K562 (cell line): Measurements from ENCODE around the gene ONECUT1. TPM values are rescaled to one million over a fixed set of nuclear protein-coding genes. Genes with fewer than 3 reads are reported as not detected.

ENCODE experiments used
- ATAC-seq: fragments of 200-7000 bp; cut with Tn5 transposase; 3 replicates; pipeline ENCODE4 v1.9.1; 2020; ENCODE audit warnings: moderate library complexity
- BruUV-seq: library from RNA; stranded (reverse); fragments of 400-500 nt; replicated peaks from 2 replicates; lab custom pipeline; 2021; lab: Mats Ljungman, UMichigan
- CTCF ChIA-PET: fragments of 300-600 bp; formaldehyde crosslinking; extraction: SDS; loops from one replicate; lab custom pipeline; 2021; ENCODE audit warnings: low intra/inter-chr PET ratio; lab: Yijun Ruan, JAX
- POLR2A ChIA-PET: fragments of 300-600, 350-650 bp; sonication (Branson Sonifier 250); formaldehyde crosslinking; extraction: SDS; loops from one replicate; lab custom pipeline; 2021; ENCODE audit warnings: antibody characterized with exemption, inconsistent platforms; lab: Yijun Ruan, JAX
- DNase-seq, 4 experiments: peaks; one replicate each; pipeline versions ENCODE4 v3.0.0 to v3.0.0-alpha.2; 2011 to 2018; ENCODE audit warnings: low spot score in 3 of 4, mixed read lengths in 3 of 4; ENCODE audit errors: extremely low read depth in 1 of 4
- FAIRE-seq: peaks from 2 replicates; lab custom pipeline; 2011; peaks lifted over from hg19 to GRCh38; lab: Jason Lieb, UNC
- H2AFZ ChIP-seq: 2 replicates; pipeline ENCODE4 v1.6.0; 2011; ENCODE audit warnings: low read depth, low read length, control low read depth, inconsistent platforms
- H3K27ac ChIP-seq: fragments of 200-600 bp; 3 replicates; pipeline ENCODE4 v1.8.0; 2011; ENCODE audit warnings: low read depth, mild to moderate bottlenecking, control low read depth, inconsistent platforms, low read length, moderate library complexity, mixed read lengths; ENCODE audit errors: extremely low read depth
- H3K27me3 ChIP-seq, 2 experiments: fragments of 300-600 bp in 1 of 2; 2 replicates in 1 of 2; 3 replicates in 1 of 2; pipeline versions ENCODE4 v1.6.0 to v1.8.0; 2011; ENCODE audit warnings: inconsistent platforms in 2 of 2, low read length in 2 of 2, mild to moderate bottlenecking in 1 of 2, mixed read lengths in 1 of 2, moderate library complexity in 1 of 2; ENCODE audit not compliant: control insufficient read depth in 2 of 2, insufficient read depth in 2 of 2
- H3K36me3 ChIP-seq: fragments of 300-600 bp; 3 replicates; pipeline ENCODE4 v1.8.0; 2011; ENCODE audit warnings: mild to moderate bottlenecking, low read length, inconsistent platforms; ENCODE audit not compliant: control insufficient read depth, insufficient read depth
- H3K4me1 ChIP-seq, 2 experiments: fragments of 200-600 bp in 1 of 2; replicated peaks in 1 of 2; 2 replicates in 1 of 2; 3 replicates in 1 of 2; pipeline versions ENCODE4 v1.5.1 to v1.8.0; 2011; ENCODE audit warnings: inconsistent platforms in 2 of 2, low read length in 2 of 2, mild to moderate bottlenecking in 1 of 2, mixed read lengths in 1 of 2, moderate library complexity in 1 of 2; ENCODE audit not compliant: control insufficient read depth in 2 of 2, insufficient read depth in 2 of 2
- H3K4me2 ChIP-seq: 2 replicates; pipeline ENCODE4 v1.6.1; 2011; ENCODE audit warnings: low read length, control low read depth, inconsistent platforms, mixed read lengths; ENCODE audit not compliant: insufficient read depth
- H3K4me3 ChIP-seq: fragments of 200-600 bp; sonication (generic), shearing (Covaris generic); 2 replicates; pipeline ENCODE4 v1.5.1; 2016; ENCODE audit warnings: control low read depth, inconsistent platforms
- H3K79me2 ChIP-seq: fragments of 200-600 bp; 3 replicates; pipeline ENCODE4 v1.8.0; 2011; ENCODE audit warnings: low read length, inconsistent platforms; ENCODE audit not compliant: control insufficient read depth, insufficient read depth
- H3K9ac ChIP-seq, 2 experiments: 2 replicates each; pipeline versions ENCODE4 v1.6.0 to v1.6.1; 2011; ENCODE audit warnings: low read depth in 2 of 2, low read length in 2 of 2, control low read depth in 1 of 2, inconsistent platforms in 1 of 2, mild to moderate bottlenecking in 1 of 2, mixed read lengths in 1 of 2; ENCODE audit not compliant: insufficient read depth in 1 of 2
- H3K9me1 ChIP-seq: one replicate; pipeline ENCODE4 v1.6.0; 2011; ENCODE audit warnings: inconsistent platforms, mild to moderate bottlenecking, low read length, moderate library complexity; ENCODE audit not compliant: control insufficient read depth, insufficient read depth
- H3K9me3 ChIP-seq: replicated peaks from 2 replicates; pipeline ENCODE4 v1.5.1; 2011; ENCODE audit warnings: low read depth, low read length, inconsistent platforms; ENCODE audit not compliant: control insufficient read depth, insufficient read depth
- H4K20me1 ChIP-seq: replicated peaks from 2 replicates; pipeline ENCODE4 v1.6.1; 2011; ENCODE audit warnings: low read length, inconsistent platforms, mixed read lengths; ENCODE audit not compliant: control insufficient read depth, insufficient read depth
- ARID1B ChIP-seq: fragments of 450-650 bp; IDR thresholded peaks from 2 replicates; pipeline ENCODE4 v1.6.1; 2016; ENCODE audit warnings: antibody characterized with exemption, mild to moderate bottlenecking, inconsistent platforms
- CBX2 ChIP-seq: fragments of 200-600 bp; sonication (generic); IDR thresholded peaks from one replicate; pipeline ENCODE4 v1.6.1; 2012; ENCODE audit warnings: mild to moderate bottlenecking, low read length, inconsistent platforms; ENCODE audit not compliant: insufficient read depth, poor library complexity, severe bottlenecking
- HNRNPK ChIP-seq: fragments of 200-400 bp; formaldehyde crosslinking; IDR thresholded peaks from one replicate; pipeline ENCODE4 v1.6.1; 2018; ENCODE audit warnings: mild to moderate bottlenecking, low read depth, low read length; ENCODE audit not compliant: poor library complexity, severe bottlenecking
- MBD1 ChIP-seq: fragments of 250-450 bp; sonication (Bioruptor Pico); IDR thresholded peaks from 2 replicates; pipeline ENCODE4 v1.8.0; 2022; ENCODE audit warnings: inconsistent platforms
- NELFE ChIP-seq: IDR thresholded peaks from 2 replicates; pipeline ENCODE4 v1.6.1; 2011; ENCODE audit warnings: mild to moderate bottlenecking; ENCODE audit not compliant: insufficient read depth, insufficient read length
- PHF20 ChIP-seq: fragments of 450-650 bp; IDR thresholded peaks from 2 replicates; pipeline ENCODE4 v1.6.1; 2018; ENCODE audit not compliant: partially characterized antibody
- RBM22 ChIP-seq: fragments of 200-400 bp; formaldehyde crosslinking; IDR thresholded peaks from 2 replicates; pipeline ENCODE4 v1.6.1; 2018; ENCODE audit warnings: low read length, low read depth; ENCODE audit not compliant: poor library complexity, severe bottlenecking
- SMAD4 ChIP-seq: fragments of 250-450 bp; sonication (Bioruptor Pico); conservative IDR thresholded peaks from 2 replicates; pipeline ENCODE4 v1.8.0; 2021; ENCODE audit warnings: inconsistent platforms, mild to moderate bottlenecking, moderate library complexity
- ZNF407 ChIP-seq: fragments of 450-650 bp; IDR thresholded peaks from 2 replicates; pipeline ENCODE4 v1.6.1; 2016; ENCODE audit warnings: low read depth
- ZNF76 ChIP-seq: fragments of 250-450 bp; sonication (Bioruptor Pico); IDR thresholded peaks from 2 replicates; pipeline ENCODE4 v1.4.0; 2020; ENCODE audit warnings: mild to moderate bottlenecking, moderate library complexity, borderline replicate concordance
- WGBS: fragments of 100-300 bp; shearing (Covaris generic); methylation state at CpG from one replicate; pipeline ENCODE4 v1.1.6; 2016; ENCODE audit warnings: low coverage, mixed read lengths; ENCODE audit not compliant: insufficient coverage; ENCODE audit errors: missing lambda C conversion rate; 5-methylcytosine and 5-hydroxymethylcytosine counted together
- in situ Hi-C: fragments of 300-500 bp; cut with MboI; formaldehyde crosslinking; loops from 4 replicates; pipeline ENCODE4 v1.15.0; 2018; ENCODE audit warnings: inconsistent platforms, mixed read lengths
- intact Hi-C: fragments of 100-400 bp; cut with micrococcal nuclease; formaldehyde crosslinking; loops from 2 replicates; pipeline ENCODE4 v1.14.2; 2022
- polyA plus RNA-seq, 8 experiments: library from polyadenylated mRNA; depleted of rRNA in 4 of 8; stranded (reverse) in 5 of 8; unstranded in 3 of 8; fragments of >200 nt; fragmentation: Nextera tagmentation in 2 of 8; fragmentation: Illumina TruSeq in 1 of 8; extraction: Ambion mirVana in 2 of 8; extraction: Trizol in 1 of 8; gene quantifications; 2 replicates each; pipeline versions ENCODE4 v1.2.1 to v1.2.3, GENCODE V29; 2011 to 2014; ENCODE audit warnings: inconsistent platforms in 1 of 8, missing spikeins in 1 of 8
- total RNA-seq, 7 experiments: library from RNA; depleted of rRNA in 6 of 7; stranded (reverse); fragments of >200 nt in 6 of 7; fragmentation: Illumina TruSeq in 2 of 7; extraction: Trizol in 2 of 7; gene quantifications; 2 replicates each; pipeline versions ENCODE4 v1.2.1 to v1.2.3, GENCODE V29; 2011 to 2021; ENCODE audit warnings: low replicate concordance in 1 of 7

The ONECUT1 gene
- total and polyA plus RNA-seq, 9 of the 15 experiments (the other 6 are each of a cell fraction or from before 2014, with no cell fraction given) = not detected

DNA sequence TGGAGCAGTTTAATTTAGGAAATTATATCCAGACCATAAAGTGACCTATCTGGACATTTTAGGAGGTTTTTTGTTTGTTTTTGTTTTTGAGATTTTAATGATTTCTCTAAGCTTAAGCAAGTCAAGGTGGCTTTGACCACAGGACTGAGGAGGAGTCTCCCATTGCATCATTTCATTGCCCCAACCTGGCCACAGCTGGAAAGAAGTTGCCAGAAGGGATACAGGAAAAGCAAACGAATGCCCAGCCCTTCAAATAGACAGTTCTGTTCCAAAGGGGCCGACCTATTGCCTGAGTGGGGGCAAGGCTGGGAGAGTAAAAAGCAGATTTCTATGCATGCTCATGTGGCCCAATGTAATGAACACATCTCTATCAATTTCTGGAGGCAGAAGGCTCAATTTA lies 12.0 kb upstream of the ONECUT1 start:
- intact Hi-C loops = no loop called here
- Histone ChIP-seq H3K9me3 (no peaks in the 10 kb centered on the region), H3K27ac (no peak overlapping the region), H3K4me2 (no peak overlapping the region), H3K79me2 (no peaks in the 10 kb centered on the region), H4K20me1 (no peaks in the 10 kb centered on the region), H3K9ac (no peak overlapping the region), H3K27me3 (peaks cover 32 to 67% of the 10 kb centered on the region in 2 experiments; a peak in 3 of 5 replicates), H3K4me1 (peaks cover 0 to 17% of the 10 kb centered on the region in 2 experiments; a peak in 1 of 5 replicates), H3K9me1 (no peaks in the 10 kb centered on the region), H3K36me3 (no peaks in the 10 kb centered on the region), H2AFZ (no peak overlapping the region), H3K4me3 (no peak overlapping the region)
- WGBS = 0% methylated on average over 2 of the region's 2 CpGs
- no peak for TF ChIP-seq ZNF76 (CRISPR knock-in tag)
- no peak for TF ChIP-seq SMAD4 (CRISPR knock-in tag)
- TF ChIP-seq CBX2 = no peak
- no peak for TF ChIP-seq NELFE
- TF ChIP-seq HNRNPK = no peak
- no peak for TF ChIP-seq RBM22
- TF ChIP-seq ZNF407 = no peak
- TF ChIP-seq ARID1B = no peak
- no peak for TF ChIP-seq MBD1 (CRISPR knock-in tag)
- TF ChIP-seq PHF20 = no peak
- ChIA-PET CTCF (no interaction called here), POLR2A (no interaction called here)
- no peak for FAIRE-seq
- no TSS peak for BruUV-seq
- DNase-seq = no peak
- in situ Hi-C loops = no loop called here
- no peak for ATAC-seq
